ENCODE data around the gene SPINT2.

Gene SPINT2

GRCh38 chr19:38303517-38304351 is 39.4 kb downstream of the SPINT2 start, which contains the start of gene C19orf33:
Gene C19orf33, plus strand, starts transcription at chr19:38304251. Its CDS starts 11 bp downstream, at chr19:38304262.
- no peak for DNase-seq

- no peak for DNase-seq
Observed at GRCh38 chr19:38304352-38304865, 40.0 kb downstream of the SPINT2 start.

- no peak for DNase-seq
Observed at GRCh38 chr19:38304866-38305429, 40.6 kb downstream of the SPINT2 start.

- no peak for DNase-seq
Observed at GRCh38 chr19:38306236-38306635, 41.9 kb downstream of the SPINT2 start.

- no peak for DNase-seq
Observed at GRCh38 chr19:38307076-38307475, 42.7 kb downstream of the SPINT2 start.

GRCh38 chr19:38307597-38307996 is 43.2 kb downstream of the SPINT2 start:
- no peak for DNase-seq

GRCh38 chr19:38308006-38308766 is 43.8 kb downstream of the SPINT2 start:
- peak; percentile 79 for DNase-seq

- DNase-seq = no peak
Observed at GRCh38 chr19:38308926-38309614, 44.7 kb downstream of the SPINT2 start.

- DNase-seq = no peak
Observed at GRCh38 chr19:38309615-38310278, 45.4 kb downstream of the SPINT2 start.

- DNase-seq = no peak
Observed at GRCh38 chr19:38310279-38310670, 45.9 kb downstream of the SPINT2 start.

- DNase-seq = no peak
Observed at GRCh38 chr19:38310986-38311385, 46.6 kb downstream of the SPINT2 start.

GRCh38 chr19:38315657-38316476 is 51.5 kb downstream of the SPINT2 start, which contains the start of gene YIF1B:
Gene YIF1B, minus strand, starts transcription at chr19:38315947. Its CDS starts 30 bp downstream, at chr19:38315917.
- DNase-seq = peak; percentile 99

GRCh38 chr19:38316477-38317067 is 52.2 kb downstream of the SPINT2 start:
- no peak for DNase-seq

- peak; percentile 80 for DNase-seq
Observed at GRCh38 chr19:38317104-38317612, 52.8 kb downstream of the SPINT2 start.

GRCh38 chr19:38318660-38319059 is 54.3 kb downstream of the SPINT2 start:
- DNase-seq = no peak

- DNase-seq = peak; percentile 35
Observed at GRCh38 chr19:38319421-38320258, 55.3 kb downstream of the SPINT2 start, which contains the start of gene KCNK6. Gene KCNK6, plus strand, starts transcription at chr19:38319845. Its CDS starts 106 bp downstream, at chr19:38319951.

GRCh38 chr19:38320969-38321339 is 56.6 kb downstream of the SPINT2 start:
- DNase-seq = no peak

GRCh38 chr19:38321646-38322196 is 57.3 kb downstream of the SPINT2 start:
- DNase-seq = peak; percentile 76

- DNase-seq = peak; percentile 90
Observed at GRCh38 chr19:38323291-38323690, 58.9 kb downstream of the SPINT2 start.

All from MV-4-11 (cell line).